ENCODE data around the gene BICDL2. TPM values are rescaled to one million over a fixed set of nuclear protein-coding genes. Genes with fewer than 3 reads are reported as not detected.

The BICDL2 gene
- total and polyA plus RNA-seq, 9 of the 15 experiments (the other 6 are each of a cell fraction or from before 2014, with no cell fraction given): 0.09 to 0.28 (median 0.09) TPM; not detected in 6

- TF ChIP-seq, protein P1, sequence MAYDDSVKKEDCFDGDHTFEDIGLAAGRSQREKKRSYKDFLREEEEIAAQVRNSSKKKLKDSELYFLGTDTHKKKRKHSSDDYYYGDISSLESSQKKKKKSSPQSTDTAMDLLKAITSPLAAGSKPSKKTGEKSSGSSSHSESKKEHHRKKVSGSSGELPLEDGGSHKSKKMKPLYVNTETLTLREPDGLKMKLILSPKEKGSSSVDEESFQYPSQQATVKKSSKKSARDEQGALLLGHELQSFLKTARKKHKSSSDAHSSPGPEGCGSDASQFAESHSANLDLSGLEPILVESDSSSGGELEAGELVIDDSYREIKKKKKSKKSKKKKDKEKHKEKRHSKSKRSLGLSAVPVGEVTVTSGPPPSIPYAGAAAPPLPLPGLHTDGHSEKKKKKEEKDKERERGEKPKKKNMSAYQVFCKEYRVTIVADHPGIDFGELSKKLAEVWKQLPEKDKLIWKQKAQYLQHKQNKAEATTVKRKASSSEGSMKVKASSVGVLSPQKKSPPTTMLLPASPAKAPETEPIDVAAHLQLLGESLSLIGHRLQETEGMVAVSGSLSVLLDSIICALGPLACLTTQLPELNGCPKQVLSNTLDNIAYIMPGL (CRISPR knock-in tag; IDR thresholded peaks at IDR 0.05): no peak
- TF ChIP-seq ELF4 (CRISPR knock-in tag; IDR thresholded peaks at IDR 0.05): no peak
- no peak for TF ChIP-seq ZNF347 (CRISPR knock-in tag; IDR thresholded peaks at IDR 0.05; ENCODE audit: low read depth)
- TF ChIP-seq CCAR2 (IDR thresholded peaks at IDR 0.05; ENCODE audit: low read depth, low read length): no peak
- TF ChIP-seq, protein P2, sequence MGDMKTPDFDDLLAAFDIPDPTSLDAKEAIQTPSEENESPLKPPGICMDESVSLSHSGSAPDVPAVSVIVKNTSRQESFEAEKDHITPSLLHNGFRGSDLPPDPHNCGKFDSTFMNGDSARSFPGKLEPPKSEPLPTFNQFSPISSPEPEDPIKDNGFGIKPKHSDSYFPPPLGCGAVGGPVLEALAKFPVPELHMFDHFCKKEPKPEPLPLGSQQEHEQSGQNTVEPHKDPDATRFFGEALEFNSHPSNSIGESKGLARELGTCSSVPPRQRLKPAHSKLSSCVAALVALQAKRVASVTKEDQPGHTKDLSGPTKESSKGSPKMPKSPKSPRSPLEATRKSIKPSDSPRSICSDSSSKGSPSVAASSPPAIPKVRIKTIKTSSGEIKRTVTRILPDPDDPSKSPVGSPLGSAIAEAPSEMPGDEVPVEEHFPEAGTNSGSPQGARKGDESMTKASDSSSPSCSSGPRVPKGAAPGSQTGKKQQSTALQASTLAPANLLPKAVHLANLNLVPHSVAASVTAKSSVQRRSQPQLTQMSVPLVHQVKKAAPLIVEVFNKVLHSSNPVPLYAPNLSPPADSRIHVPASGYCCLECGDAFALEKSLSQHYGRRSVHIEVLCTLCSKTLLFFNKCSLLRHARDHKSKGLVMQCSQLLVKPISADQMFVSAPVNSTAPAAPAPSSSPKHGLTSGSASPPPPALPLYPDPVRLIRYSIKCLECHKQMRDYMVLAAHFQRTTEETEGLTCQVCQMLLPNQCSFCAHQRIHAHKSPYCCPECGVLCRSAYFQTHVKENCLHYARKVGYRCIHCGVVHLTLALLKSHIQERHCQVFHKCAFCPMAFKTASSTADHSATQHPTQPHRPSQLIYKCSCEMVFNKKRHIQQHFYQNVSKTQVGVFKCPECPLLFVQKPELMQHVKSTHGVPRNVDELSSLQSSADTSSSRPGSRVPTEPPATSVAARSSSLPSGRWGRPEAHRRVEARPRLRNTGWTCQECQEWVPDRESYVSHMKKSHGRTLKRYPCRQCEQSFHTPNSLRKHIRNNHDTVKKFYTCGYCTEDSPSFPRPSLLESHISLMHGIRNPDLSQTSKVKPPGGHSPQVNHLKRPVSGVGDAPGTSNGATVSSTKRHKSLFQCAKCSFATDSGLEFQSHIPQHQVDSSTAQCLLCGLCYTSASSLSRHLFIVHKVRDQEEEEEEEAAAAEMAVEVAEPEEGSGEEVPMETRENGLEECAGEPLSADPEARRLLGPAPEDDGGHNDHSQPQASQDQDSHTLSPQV (IDR thresholded peaks at IDR 0.05): no peak
- TF ChIP-seq PATZ1 (CRISPR knock-in tag; IDR thresholded peaks at IDR 0.05; ENCODE audit: borderline replicate concordance): no peak
- TF ChIP-seq POLR2H (tag; IDR thresholded peaks at IDR 0.05; ENCODE audit: low read depth): no peak
- no peak for TF ChIP-seq ZNF384 (IDR thresholded peaks at IDR 0.05; ENCODE audit: low read depth, low read length)
- TF ChIP-seq NR3C1 (CRISPR knock-in tag; IDR thresholded peaks at IDR 0.05): no peak
- TF ChIP-seq FOXO4 (CRISPR knock-in tag; IDR thresholded peaks at IDR 0.05): no peak
- TF ChIP-seq, protein P3, sequence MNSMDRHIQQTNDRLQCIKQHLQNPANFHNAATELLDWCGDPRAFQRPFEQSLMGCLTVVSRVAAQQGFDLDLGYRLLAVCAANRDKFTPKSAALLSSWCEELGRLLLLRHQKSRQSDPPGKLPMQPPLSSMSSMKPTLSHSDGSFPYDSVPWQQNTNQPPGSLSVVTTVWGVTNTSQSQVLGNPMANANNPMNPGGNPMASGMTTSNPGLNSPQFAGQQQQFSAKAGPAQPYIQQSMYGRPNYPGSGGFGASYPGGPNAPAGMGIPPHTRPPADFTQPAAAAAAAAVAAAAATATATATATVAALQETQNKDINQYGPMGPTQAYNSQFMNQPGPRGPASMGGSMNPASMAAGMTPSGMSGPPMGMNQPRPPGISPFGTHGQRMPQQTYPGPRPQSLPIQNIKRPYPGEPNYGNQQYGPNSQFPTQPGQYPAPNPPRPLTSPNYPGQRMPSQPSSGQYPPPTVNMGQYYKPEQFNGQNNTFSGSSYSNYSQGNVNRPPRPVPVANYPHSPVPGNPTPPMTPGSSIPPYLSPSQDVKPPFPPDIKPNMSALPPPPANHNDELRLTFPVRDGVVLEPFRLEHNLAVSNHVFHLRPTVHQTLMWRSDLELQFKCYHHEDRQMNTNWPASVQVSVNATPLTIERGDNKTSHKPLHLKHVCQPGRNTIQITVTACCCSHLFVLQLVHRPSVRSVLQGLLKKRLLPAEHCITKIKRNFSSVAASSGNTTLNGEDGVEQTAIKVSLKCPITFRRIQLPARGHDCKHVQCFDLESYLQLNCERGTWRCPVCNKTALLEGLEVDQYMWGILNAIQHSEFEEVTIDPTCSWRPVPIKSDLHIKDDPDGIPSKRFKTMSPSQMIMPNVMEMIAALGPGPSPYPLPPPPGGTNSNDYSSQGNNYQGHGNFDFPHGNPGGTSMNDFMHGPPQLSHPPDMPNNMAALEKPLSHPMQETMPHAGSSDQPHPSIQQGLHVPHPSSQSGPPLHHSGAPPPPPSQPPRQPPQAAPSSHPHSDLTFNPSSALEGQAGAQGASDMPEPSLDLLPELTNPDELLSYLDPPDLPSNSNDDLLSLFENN (IDR thresholded peaks at IDR 0.05; ENCODE audit: low read depth in 2 of 2, low read length in 2 of 2): no peak
- TF ChIP-seq ILF3 (IDR thresholded peaks at IDR 0.05; ENCODE audit: borderline replicate concordance): no peak
- TF ChIP-seq SP1 (CRISPR knock-in tag; IDR thresholded peaks at IDR 0.05): 0 out of 2 replicates have a peak, but pooled peaks have one; percentile 45
Measured at GRCh38 chr16:3029491-3030221, 7.1 kb downstream of the BICDL2 start (continued).

All from K562 (cell line).